Left lung (tissue), 10 donors: Measurements from ENCODE around the gene DNAJC5G. TPM values are rescaled to one million over a fixed set of nuclear protein-coding genes. Genes with fewer than 3 reads are reported as not detected.
A peak's percentile ranks its signal among the peaks of the same experiment; 100 is the strongest.
"Not testable (repeated sequence)": the region's sequence is repeated elsewhere in the genome, so short reads cannot be mapped to it uniquely, and the experiment has no call there.

ENCODE experiments used
- ATAC-seq: fragments of 200-7000 bp; cut with Tn5 transposase; one replicate; pipeline ENCODE4 v1.9.1; 2020; ENCODE audit warnings: moderate library complexity
- DNase-seq, 4 donors: peaks; one replicate each; pipeline ENCODE4 v3.0.0-alpha.2; 2013 to 2020
- H3K27ac ChIP-seq, 2 donors: fragments of 200-600 bp; sonication (generic) in 1 of 2; one replicate each; pipeline versions ENCODE4 v1.5.0 to v1.8.0; 2020 to 2021
- H3K27me3 ChIP-seq, 2 donors: fragments of 200-600 bp; sonication (generic) in 1 of 2; one replicate each; pipeline versions ENCODE4 v1.5.0 to v1.8.0; 2020 to 2021
- H3K36me3 ChIP-seq, 2 donors: fragments of 200-600 bp; sonication (generic) in 1 of 2; one replicate each; pipeline versions ENCODE4 v1.5.0 to v1.8.0; 2020 to 2021
- H3K4me1 ChIP-seq, 2 donors: fragments of 200-600 bp; one replicate each; pipeline ENCODE4 v1.8.0; 2021
- H3K4me3 ChIP-seq, 2 donors: fragments of 200-600 bp; sonication (generic) in 1 of 2; one replicate each; pipeline versions ENCODE4 v1.5.0 to v1.8.0; 2020 to 2021; ENCODE audit warnings: mild to moderate bottlenecking in 1 of 2
- H3K9me3 ChIP-seq, 2 donors: fragments of 200-600 bp; sonication (generic) in 1 of 2; one replicate each; pipeline versions ENCODE4 v1.5.0 to v1.8.0; 2020 to 2021
- CTCF ChIP-seq, 2 donors: fragments of 200-600 bp; sonication (generic) in 1 of 2; IDR thresholded peaks; one replicate each; pipeline versions ENCODE4 v1.5.0 to v1.8.0; 2021; ENCODE audit warnings: antibody characterized with exemption in 2 of 2
- intact Hi-C, 2 donors: fragments of 100-400 bp; cut with DNase I; formaldehyde crosslinking; loops; one replicate each; pipeline versions ENCODE4 v1.11.2 to v1.14.2; 2022
- polyA plus RNA-seq, 6 donors: library from polyadenylated mRNA; unstranded; fragments of 120-200 nt; gene quantifications; one replicate each; pipeline ENCODE4 v1.2.1, GENCODE V29; 2013; ENCODE audit not compliant: insufficient read length in 6 of 6
- total RNA-seq, 2 donors: library from RNA; stranded (reverse); fragmentation: NEBNext Ultra II Directional; extraction: Animal tissue kit (Norgen Biotek cat#: 25700); gene quantifications; one replicate each; pipeline ENCODE4 v1.2.1, GENCODE V29; 2021
- donor health status: DM: no; HTN: yes; CAD: no.
- donor health status: DM: no; HTN: no; CAD: no.

The DNAJC5G gene
- total and polyA plus RNA-seq, 8 donors, result 0.19 to 0.41 (median 0.30) TPM; not detected in 2

GRCh38 chr2:27263287-27264252, 11.7 kb upstream of the DNAJC5G start:
- ATAC-seq, result no peak
- H3K27me3 ChIP-seq, result peaks cover 51 to 91% of the 10 kb centered on the region in 2 donors

GRCh38 chr2:27264253-27264752, 10.9 kb upstream of the DNAJC5G start:
- H3K4me1 ChIP-seq, result peaks cover 17 to 36% of the 10 kb centered on the region in 2 donors
- ATAC-seq (peak; percentile 38), DNase-seq (no peak)
- no peaks in the 10 kb centered on the region for H3K9me3 ChIP-seq
- H3K36me3 ChIP-seq, result no peaks in the 10 kb centered on the region
- H3K27ac ChIP-seq, result no peak overlapping the region
- intact Hi-C loops, result no loop called here
- H3K4me3 ChIP-seq, result peak overlapping the region; percentile 6 to 38
- peaks cover 51 to 88% of the 10 kb centered on the region in 2 donors for H3K27me3 ChIP-seq
- TF ChIP-seq CTCF (IDR thresholded peaks at IDR 0.05), result no peak

More at GRCh38 chr2:27263287-27264252, 11.7 kb upstream of the DNAJC5G start:
- TF ChIP-seq CTCF (IDR thresholded peaks at IDR 0.05), result no peak
- intact Hi-C loops, result no loop called here
- Histone ChIP-seq H3K9me3 (no peaks in the 10 kb centered on the region), H3K4me3 (peak overlapping the region; percentile 33 to 49), H3K36me3 (no peaks in the 10 kb centered on the region), H3K27ac (no peak overlapping the region), H3K4me1 (peaks cover 17 to 36% of the 10 kb centered on the region in 2 donors)
- no peak for DNase-seq

GRCh38 chr2:27264753-27265535, 10.3 kb upstream of the DNAJC5G start:
- Histone ChIP-seq H3K4me3 (peak overlapping the region; percentile 6 to 38), H3K27ac (no peak overlapping the region), H3K27me3 (peaks cover 51 to 88% of the 10 kb centered on the region in 2 donors), H3K4me1 (peaks cover 17 to 36% of the 10 kb centered on the region in 2 donors), H3K9me3 (no peaks in the 10 kb centered on the region), H3K36me3 (no peaks in the 10 kb centered on the region)
- peak in 3 of 4 donors; percentile 68 to 89 (median 77) for DNase-seq
- ATAC-seq, result peak; percentile 80
- intact Hi-C loops, result no loop called here
- peak; percentile 42 to 56 for TF ChIP-seq CTCF (IDR thresholded peaks at IDR 0.05)

GRCh38 chr2:27265536-27265870, 9.7 kb upstream of the DNAJC5G start:
- H3K36me3 ChIP-seq, result no peaks in the 10 kb centered on the region
- no peak for TF ChIP-seq CTCF (IDR thresholded peaks at IDR 0.05)
- H3K9me3 ChIP-seq, result no peaks in the 10 kb centered on the region
- ATAC-seq (no peak), DNase-seq (no peak)
- H3K27me3 ChIP-seq, result peaks cover 51 to 88% of the 10 kb centered on the region in 2 donors
- H3K4me1 ChIP-seq, result peaks cover 17 to 36% of the 10 kb centered on the region in 2 donors
- no peak overlapping the region for H3K27ac ChIP-seq
- intact Hi-C loops, result no loop called here
- no peak overlapping the region for H3K4me3 ChIP-seq

GRCh38 chr2:27268296-27268695, 6.9 kb upstream of the DNAJC5G start:
- H3K36me3 ChIP-seq, H3K27ac ChIP-seq, intact Hi-C loops, DNase-seq, ATAC-seq, H3K4me3 ChIP-seq, H3K9me3 ChIP-seq: not testable (repeated sequence)
- H3K27me3 ChIP-seq, result peaks cover 25 to 69% of the 10 kb centered on the region in 2 donors
- H3K4me1 ChIP-seq, result peaks cover 7 to 20% of the 10 kb centered on the region in 2 donors
